Omental fat pad (tissue), 4 donors: ENCODE data around the gene TP73. TPM values are rescaled to one million over a fixed set of nuclear protein-coding genes. Genes with fewer than 3 reads are reported as not detected.

Source experiments
- ATAC-seq: fragments of 150-250 bp; one replicate; pipeline ENCODE4 v1.9.1; 2016; ENCODE audit warnings: mild to moderate bottlenecking, moderate library complexity; ENCODE audit not compliant: low FRiP score
- DNase-seq: peaks from one replicate; pipeline ENCODE4 v3.0.0-alpha.2; 2019; ENCODE audit warnings: low spot score
- total RNA-seq, 4 donors: library from RNA; depleted of rRNA; stranded (reverse); fragments of >200 nt; gene quantifications; one replicate each; pipeline ENCODE4 v1.1.0, GENCODE V29; 2016
- TF ChIP-seq, protein P1 (sequence below), 3 donors: fragments of 450-650 bp; IDR thresholded peaks; one replicate each; pipeline ENCODE4 v1.5.1; 2016 to 2017; ENCODE audit warnings: antibody characterized with exemption in 3 of 3, mild to moderate bottlenecking in 3 of 3, moderate library complexity in 2 of 3

The TP73 gene
- total RNA-seq, 4 donors from 2014 or later: not detected

DNA sequence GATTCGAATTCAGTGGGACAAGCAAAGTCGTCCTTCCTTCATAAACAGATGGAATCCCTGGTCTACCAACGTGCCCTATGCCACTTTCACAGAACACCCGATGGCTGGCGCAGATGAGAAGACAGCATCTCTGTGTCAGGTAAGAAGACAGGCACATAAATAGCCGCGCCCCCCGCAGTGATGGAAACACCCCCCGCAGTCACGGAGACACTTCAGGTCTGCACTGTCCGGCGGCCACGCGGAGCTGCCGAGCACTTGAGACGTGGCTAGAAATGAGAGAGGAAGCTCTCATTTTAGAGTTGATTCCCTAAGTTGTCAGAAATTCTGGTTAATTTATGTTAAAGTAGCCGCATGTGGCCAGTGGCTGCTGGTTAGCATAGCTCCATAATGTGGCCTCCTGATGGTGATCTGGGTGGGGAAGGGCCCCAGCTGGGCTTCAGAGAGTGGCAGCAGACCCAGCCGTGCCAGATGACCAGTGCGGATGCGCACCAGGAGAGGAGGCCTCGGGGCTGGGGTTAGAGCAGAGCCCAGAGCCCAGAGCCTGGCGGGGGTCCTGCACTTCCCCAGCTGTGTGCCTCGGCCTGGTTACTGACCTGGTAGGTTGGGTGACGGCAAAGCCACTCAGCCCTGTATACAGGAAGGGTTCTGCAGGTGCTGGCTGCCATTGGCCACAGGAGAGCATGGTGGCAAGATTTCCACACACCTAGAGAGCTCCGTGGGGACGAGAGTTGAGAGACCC lies 24.6 kb upstream of the TP73 start:
- TF ChIP-seq, protein P1, sequence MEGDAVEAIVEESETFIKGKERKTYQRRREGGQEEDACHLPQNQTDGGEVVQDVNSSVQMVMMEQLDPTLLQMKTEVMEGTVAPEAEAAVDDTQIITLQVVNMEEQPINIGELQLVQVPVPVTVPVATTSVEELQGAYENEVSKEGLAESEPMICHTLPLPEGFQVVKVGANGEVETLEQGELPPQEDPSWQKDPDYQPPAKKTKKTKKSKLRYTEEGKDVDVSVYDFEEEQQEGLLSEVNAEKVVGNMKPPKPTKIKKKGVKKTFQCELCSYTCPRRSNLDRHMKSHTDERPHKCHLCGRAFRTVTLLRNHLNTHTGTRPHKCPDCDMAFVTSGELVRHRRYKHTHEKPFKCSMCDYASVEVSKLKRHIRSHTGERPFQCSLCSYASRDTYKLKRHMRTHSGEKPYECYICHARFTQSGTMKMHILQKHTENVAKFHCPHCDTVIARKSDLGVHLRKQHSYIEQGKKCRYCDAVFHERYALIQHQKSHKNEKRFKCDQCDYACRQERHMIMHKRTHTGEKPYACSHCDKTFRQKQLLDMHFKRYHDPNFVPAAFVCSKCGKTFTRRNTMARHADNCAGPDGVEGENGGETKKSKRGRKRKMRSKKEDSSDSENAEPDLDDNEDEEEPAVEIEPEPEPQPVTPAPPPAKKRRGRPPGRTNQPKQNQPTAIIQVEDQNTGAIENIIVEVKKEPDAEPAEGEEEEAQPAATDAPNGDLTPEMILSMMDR (IDR thresholded peaks at IDR 0.05): no peak
- DNase-seq: no peak
- no peak for ATAC-seq

- ATAC-seq (no peak), DNase-seq (no peak)
- TF ChIP-seq, protein P1 (IDR thresholded peaks at IDR 0.05): no peak
Measured at GRCh38 chr1:3628445-3628844, 23.9 kb upstream of the TP73 start.

GRCh38 chr1:3629561-3630160 lies 22.7 kb upstream of the TP73 start:
- TF ChIP-seq, protein P1 (IDR thresholded peaks at IDR 0.05): no peak

DNA sequence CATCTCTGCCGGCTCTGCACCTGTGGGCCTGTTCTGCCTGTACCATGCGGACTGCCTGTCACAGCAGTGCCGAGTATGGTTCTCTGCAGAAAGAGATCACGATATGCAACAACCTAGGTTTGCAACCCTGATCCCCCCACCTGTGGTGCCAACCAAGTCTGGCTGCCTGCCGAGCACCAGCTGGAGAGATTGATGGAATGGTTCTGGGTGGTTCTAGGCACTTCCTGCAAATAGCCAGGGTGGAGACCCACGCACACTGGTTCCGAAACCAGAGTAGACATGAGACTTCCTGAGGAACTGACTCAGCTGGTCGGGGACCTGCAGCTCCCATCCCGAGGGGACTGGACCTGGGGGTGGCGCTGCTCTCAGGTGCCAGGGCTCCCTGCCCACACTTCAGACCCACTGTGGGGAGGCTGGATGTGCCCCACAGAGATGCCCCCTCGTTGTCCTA lies 22.1 kb upstream of the TP73 start:
- TF ChIP-seq, protein P1 (IDR thresholded peaks at IDR 0.05): no peak
- ATAC-seq (no peak), DNase-seq (no peak)

More at GRCh38 chr1:3629561-3630160, 22.7 kb upstream of the TP73 start:
- ATAC-seq: no peak
- DNase-seq: no peak

DNA sequence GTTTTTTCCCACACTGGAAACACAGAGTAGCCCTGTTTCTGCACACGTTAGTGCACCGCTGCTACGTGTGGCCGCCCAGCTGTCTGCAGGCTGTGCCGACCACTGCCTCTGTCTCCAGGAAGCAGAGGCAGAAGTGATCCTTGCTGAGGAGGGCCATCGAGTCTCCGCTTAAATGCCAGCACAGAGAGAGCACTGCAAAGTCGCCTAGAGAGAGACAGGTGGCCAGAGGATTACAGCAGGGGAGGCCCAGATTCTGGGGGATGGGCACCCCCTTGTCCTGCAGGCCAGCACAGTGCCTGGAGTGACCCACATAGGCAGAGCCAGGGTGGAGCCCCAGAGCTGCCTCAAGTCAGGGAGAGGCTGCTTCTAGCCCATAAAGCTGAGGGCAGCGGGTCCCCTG lies 21.4 kb upstream of the TP73 start:
- TF ChIP-seq, protein P1 (IDR thresholded peaks at IDR 0.05): no peak
- ATAC-seq: no peak
- DNase-seq: no peak

- DNase-seq (no peak), ATAC-seq (no peak)
- TF ChIP-seq, protein P1 (IDR thresholded peaks at IDR 0.05): no peak
Measured at GRCh38 chr1:3631320-3632260, 20.7 kb upstream of the TP73 start.
